Measurements from ENCODE around the gene NATD1. TPM values are rescaled to one million over a fixed set of nuclear protein-coding genes. Genes with fewer than 3 reads are reported as not detected.
"Not testable (repeated sequence)": the region's sequence is repeated elsewhere in the genome, so short reads cannot be mapped to it uniquely, and the experiment has no call there.

The NATD1 gene
- total RNA-seq, 1 donor from 2014 or later = 3.6 TPM

DNA sequence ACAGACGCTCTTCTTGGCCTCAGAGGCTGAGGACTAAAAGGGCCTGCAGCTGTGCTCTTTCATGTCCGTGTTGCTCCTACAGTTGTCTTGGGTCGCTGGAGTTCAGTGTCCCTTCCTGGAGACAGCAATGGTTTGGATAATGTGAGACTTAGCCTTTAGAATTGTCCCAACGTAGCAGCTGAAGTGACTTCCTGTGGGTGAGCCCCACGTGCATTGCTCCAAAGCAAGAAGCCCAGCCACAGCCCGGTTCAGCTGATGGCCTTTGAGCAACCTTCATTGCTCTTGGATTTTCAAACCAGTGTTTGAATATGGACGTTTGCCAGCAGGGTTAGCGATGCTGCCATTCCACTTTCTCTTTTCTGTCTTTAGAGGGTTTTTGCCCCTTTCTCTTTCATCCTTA, 59.0 kb downstream of the NATD1 start:
- no peak for DNase-seq (ENCODE audit: low read depth in 2 of 2)

DNA sequence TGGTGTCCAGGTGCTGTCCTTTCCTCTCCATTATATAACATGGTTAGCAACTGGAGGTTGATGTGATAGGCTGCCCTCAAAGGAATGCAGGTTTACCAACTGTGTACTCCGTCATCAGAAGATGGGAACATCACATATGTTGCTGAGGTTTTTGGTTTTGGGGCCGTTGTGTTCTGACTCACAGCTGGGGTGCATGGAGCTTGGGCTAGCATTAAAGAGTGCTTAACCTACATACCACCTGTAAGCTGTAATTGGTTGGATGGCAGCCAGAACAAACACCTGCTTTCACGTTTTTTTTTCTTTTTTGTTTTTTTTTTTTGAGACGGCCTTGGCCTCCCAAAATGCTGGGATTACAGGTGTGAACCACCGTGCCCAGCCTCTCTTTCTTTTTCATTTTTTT, 60.2 kb downstream of the NATD1 start:
- DNase-seq (ENCODE audit: low read depth in 2 of 2) = no peak

DNA sequence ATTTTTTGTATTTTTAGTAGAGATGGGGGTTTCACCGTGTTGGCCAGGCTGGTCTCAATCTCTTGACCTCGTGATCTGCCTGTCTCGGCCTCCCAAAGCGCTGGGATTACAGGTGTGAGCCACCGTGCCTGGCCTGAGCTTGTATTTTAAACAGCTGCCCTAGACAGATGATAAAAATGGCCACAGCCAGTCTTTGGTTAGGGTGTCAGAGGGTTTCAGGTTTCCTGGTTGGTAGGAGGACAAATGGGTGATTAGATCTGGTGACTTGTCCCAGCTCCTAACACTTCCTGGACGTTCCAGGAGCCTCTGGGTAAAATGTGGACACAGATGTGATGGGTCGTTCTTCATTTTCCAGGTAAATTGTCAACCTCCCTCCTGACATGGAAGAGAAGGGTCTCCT, 60.8 kb downstream of the NATD1 start:
- not testable (repeated sequence) for DNase-seq (ENCODE audit: low read depth in 2 of 2)

DNA sequence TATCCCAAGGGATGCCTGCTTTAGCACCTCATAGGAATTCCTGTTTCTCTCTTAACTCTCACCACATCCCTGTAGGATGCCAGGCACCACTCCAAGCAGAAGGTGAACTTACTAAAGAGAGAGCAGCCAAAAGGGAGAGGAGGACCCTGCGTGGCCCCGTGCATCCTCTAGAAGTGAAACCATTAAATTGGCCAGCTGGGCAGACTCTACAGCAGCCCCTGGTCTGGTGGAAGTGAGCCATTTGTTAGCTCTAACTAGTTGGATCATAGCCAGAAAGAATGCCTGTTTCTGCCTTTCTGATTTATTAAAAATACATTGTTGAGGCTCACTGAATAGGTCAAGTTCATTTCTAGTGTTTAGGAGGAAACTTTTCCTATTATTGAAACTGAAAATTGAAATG, 61.5 kb downstream of the NATD1 start:
- DNase-seq (ENCODE audit: low read depth in 2 of 2) = peak; percentile 74 to 75

DNA sequence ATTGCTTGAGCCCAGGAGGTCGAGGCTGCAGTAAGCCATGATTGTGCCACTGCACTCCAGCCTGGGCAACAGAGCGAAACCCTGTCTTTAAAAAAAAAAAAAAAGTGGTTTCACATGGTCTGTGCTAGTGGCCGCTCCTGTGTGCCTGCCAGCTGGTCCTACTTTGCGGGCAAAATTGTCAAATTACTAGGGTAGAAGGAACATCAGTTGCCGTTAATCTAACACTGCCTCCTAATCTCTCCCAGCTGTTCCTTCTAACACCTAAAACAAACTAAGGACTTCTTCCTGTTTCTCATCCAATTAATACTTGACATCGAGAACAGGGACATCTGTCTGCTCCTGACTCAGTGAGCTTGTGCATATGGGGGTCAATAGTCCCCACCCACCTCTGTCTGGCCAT, 63.1 kb downstream of the NATD1 start:
- no peak for DNase-seq (ENCODE audit: low read depth in 2 of 2)

DNA sequence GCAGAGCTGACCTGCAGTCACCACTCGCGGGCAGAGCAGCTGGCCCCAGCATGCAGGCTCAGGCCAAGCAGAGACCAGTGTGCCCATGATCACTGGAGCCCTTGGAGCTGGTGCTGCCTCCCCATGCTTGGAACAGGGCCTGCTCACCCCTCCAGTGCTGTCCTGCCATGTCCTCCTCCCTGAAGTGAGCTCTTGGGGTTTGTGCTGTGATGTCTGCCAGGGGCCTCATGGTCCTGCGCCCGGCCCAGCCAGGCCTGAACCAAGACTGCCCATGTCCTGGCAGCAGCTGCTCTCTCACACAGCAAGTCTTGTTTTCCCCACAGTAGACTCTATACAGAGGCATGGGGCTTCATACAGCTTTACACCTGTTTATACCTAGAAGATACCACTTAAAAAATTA, 63.8 kb downstream of the NATD1 start:
- DNase-seq (ENCODE audit: low read depth in 2 of 2) = no peak

Other genes starting within 250 kb of the NATD1 start
- gene USP22, start 210.4 kb downstream of the NATD1 start, total RNA-seq = 194 and 195 TPM in 2 replicates
- 10.2 and 14.9 TPM in 2 replicates for gene DHRS7B, start 126.4 kb downstream of the NATD1 start, total RNA-seq
- 15.0 and 18.1 TPM in 2 replicates for gene TMEM11, start 39.2 kb downstream of the NATD1 start, total RNA-seq
- gene MAP2K3, start 31.3 kb upstream of the NATD1 start, total RNA-seq = 10.7 and 11.3 TPM in 2 replicates
- gene KCNJ12, start 122.9 kb upstream of the NATD1 start, total RNA-seq = 0.44 TPM in 1 of 2 replicates, not detected in the other

All from lung microvascular endothelial cell (primary cell).